ENCODE measurements around the gene GLCCI1. TPM values are rescaled to one million over a fixed set of nuclear protein-coding genes. Genes with fewer than 3 reads are reported as not detected.

The GLCCI1 gene
- polyA plus RNA-seq, 1 donor from 2014 or later = 37.2 TPM

GRCh38 chr7:7970237-7970530 is 1.6 kb downstream of the GLCCI1 start:
- peak overlapping the region; percentile 94 for H3K9ac ChIP-seq (ENCODE audit: low read length)
- H3K27ac ChIP-seq (ENCODE audit: low read length) = peak overlapping the region; percentile 68
- peaks cover 50% of the 10 kb centered on the region for H3K79me2 ChIP-seq (replicated peaks; ENCODE audit: insufficient read depth, low read length)
- no peak for TF ChIP-seq MXI1 (conservative IDR thresholded peaks at IDR 0.05; ENCODE audit: poor library complexity, severe bottlenecking)
- no peak for TF ChIP-seq EP300 (conservative IDR thresholded peaks at IDR 0.05; ENCODE audit: poor library complexity, severe bottlenecking)
- no peak for TF ChIP-seq CTCF (IDR thresholded peaks at IDR 0.05; ENCODE audit: poor library complexity, severe bottlenecking)
- TF ChIP-seq TAF1 (IDR thresholded peaks at IDR 0.05; ENCODE audit: low read depth) = no peak
- TF ChIP-seq SMC3 (conservative IDR thresholded peaks at IDR 0.05; ENCODE audit: poor library complexity) = no peak
- TF ChIP-seq REST (IDR thresholded peaks at IDR 0.05; ENCODE audit: borderline replicate concordance) = no peak
- TF ChIP-seq RAD21 (conservative IDR thresholded peaks at IDR 0.05) = no peak
- TF ChIP-seq EZH2 (IDR thresholded peaks at IDR 0.05; ENCODE audit: borderline replicate concordance, insufficient read depth, low read length, poor library complexity, severe bottlenecking) = no peak
- no peak for TF ChIP-seq POLR2AphosphoS5 (IDR thresholded peaks at IDR 0.05)
- H3K4me3 ChIP-seq (ENCODE audit: low read length) = peak overlapping the region; percentile 79
- no peaks in the 10 kb centered on the region for H3K9me2 ChIP-seq (ENCODE audit: insufficient read depth, low read length)
- H2AFZ ChIP-seq (ENCODE audit: low read depth, low read length) = no peak overlapping the region
- no peaks in the 10 kb centered on the region for H3F3A ChIP-seq (ENCODE audit: insufficient read depth, low read length, poor library complexity, severe bottlenecking)
- no peaks in the 10 kb centered on the region for H4K20me1 ChIP-seq (ENCODE audit: insufficient read depth)
- H3K36me3 ChIP-seq (ENCODE audit: insufficient read depth, low read length) = no peaks in the 10 kb centered on the region
- H3K4me2 ChIP-seq (ENCODE audit: low read length) = peak overlapping the region; percentile 96
- H3K9me3 ChIP-seq (ENCODE audit: low read length) = no peaks in the 10 kb centered on the region
- no peaks in the 10 kb centered on the region for H3K27me3 ChIP-seq (ENCODE audit: insufficient read depth, low read depth, low read length)

DNA sequence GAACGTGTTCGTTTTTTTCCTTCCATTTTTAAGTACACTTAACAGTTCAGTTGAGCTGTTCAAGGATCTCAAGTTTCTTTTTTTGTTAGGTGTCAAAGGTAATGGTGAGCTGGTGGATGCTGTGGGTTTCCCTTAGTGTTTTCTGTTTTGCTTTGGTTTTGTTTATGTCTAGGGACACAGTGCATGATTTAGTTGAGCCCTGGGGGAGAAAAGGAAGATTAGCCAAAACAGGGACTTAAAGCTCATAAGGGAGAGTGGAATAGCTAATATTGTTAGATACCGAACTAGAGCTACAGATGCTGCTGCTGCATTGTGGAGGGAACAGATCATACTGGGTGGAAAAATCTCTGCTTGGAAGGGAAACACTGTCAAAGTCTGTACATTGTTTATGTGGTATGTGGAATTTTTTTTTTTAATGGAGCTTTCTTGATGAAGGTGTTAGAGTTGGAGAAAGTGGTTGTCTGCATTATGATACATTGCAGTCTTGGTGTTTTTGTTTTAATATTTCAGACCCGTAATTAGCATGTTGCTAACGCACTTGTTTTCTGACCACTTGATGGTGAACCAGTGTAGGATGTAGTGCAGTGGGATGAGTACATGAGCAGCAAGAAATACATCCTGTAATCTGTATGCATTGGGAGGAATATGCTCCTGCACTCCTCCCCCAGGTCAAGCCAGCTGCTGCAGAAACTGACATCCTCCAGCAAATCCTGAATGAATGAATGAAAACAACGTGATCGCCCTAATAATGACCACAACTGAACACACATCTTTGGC is 2.1 kb downstream of the GLCCI1 start:
- peaks cover 55% of the 10 kb centered on the region for H3K79me2 ChIP-seq (replicated peaks; ENCODE audit: insufficient read depth, low read length)
- no peak overlapping the region for H2AFZ ChIP-seq (ENCODE audit: low read depth, low read length)
- H3K4me3 ChIP-seq (ENCODE audit: low read length) = peak overlapping the region; percentile 79
- H3K36me3 ChIP-seq (ENCODE audit: insufficient read depth, low read length) = no peaks in the 10 kb centered on the region
- H3K4me2 ChIP-seq (ENCODE audit: low read length) = peak overlapping the region; percentile 96
- peak overlapping the region; percentile 94 for H3K9ac ChIP-seq (ENCODE audit: low read length)
- peak overlapping the region; percentile 68 for H3K27ac ChIP-seq (ENCODE audit: low read length)
- no peaks in the 10 kb centered on the region for H3F3A ChIP-seq (ENCODE audit: insufficient read depth, low read length, poor library complexity, severe bottlenecking)
- no peaks in the 10 kb centered on the region for H3K9me3 ChIP-seq (ENCODE audit: low read length)
- H3K27me3 ChIP-seq (ENCODE audit: insufficient read depth, low read depth, low read length) = no peaks in the 10 kb centered on the region
- H3K9me2 ChIP-seq (ENCODE audit: insufficient read depth, low read length) = no peaks in the 10 kb centered on the region
- TF ChIP-seq TAF1 (IDR thresholded peaks at IDR 0.05; ENCODE audit: low read depth) (peak; percentile 61), CTCF (IDR thresholded peaks at IDR 0.05; ENCODE audit: poor library complexity, severe bottlenecking) (no peak), EZH2 (IDR thresholded peaks at IDR 0.05; ENCODE audit: borderline replicate concordance, insufficient read depth, low read length, poor library complexity, severe bottlenecking) (no peak), MXI1 (conservative IDR thresholded peaks at IDR 0.05; ENCODE audit: poor library complexity, severe bottlenecking) (no peak), POLR2AphosphoS5 (IDR thresholded peaks at IDR 0.05) (no peak), REST (IDR thresholded peaks at IDR 0.05; ENCODE audit: borderline replicate concordance) (peak; percentile 2), RAD21 (conservative IDR thresholded peaks at IDR 0.05) (peak; percentile 20), EP300 (conservative IDR thresholded peaks at IDR 0.05; ENCODE audit: poor library complexity, severe bottlenecking) (no peak), SMC3 (conservative IDR thresholded peaks at IDR 0.05; ENCODE audit: poor library complexity) (no peak)
- H4K20me1 ChIP-seq (ENCODE audit: insufficient read depth) = no peaks in the 10 kb centered on the region
